Immature natural killer cell (primary cell): ENCODE results near the gene MAML2. TPM values are rescaled to one million over a fixed set of nuclear protein-coding genes. Genes with fewer than 3 reads are reported as not detected.
A peak's percentile ranks its signal among the peaks of the same experiment; 100 is the strongest.

Experiments
- DNase-seq, 3 donors: peaks; one replicate each; pipeline ENCODE4 v3.0.0; 2022; ENCODE audit warnings: mixed read lengths in 1 of 3
- H3K27ac Mint-ChIP-seq, 6 donors: one replicate each; pipeline ENCODE4 v1.8.0; 2020; ENCODE audit warnings: mixed read lengths in 6 of 6, mild to moderate bottlenecking in 5 of 6, inconsistent platforms in 4 of 6, moderate library complexity in 3 of 6
- H3K27me3 Mint-ChIP-seq, 3 donors: one replicate each; pipeline ENCODE4 v1.8.0; 2020 to 2021; ENCODE audit warnings: low read depth in 3 of 3, mild to moderate bottlenecking in 3 of 3, mixed read lengths in 3 of 3, moderate library complexity in 3 of 3, inconsistent platforms in 1 of 3
- H3K36me3 Mint-ChIP-seq, 3 donors: one replicate each; pipeline ENCODE4 v1.8.0; 2020; ENCODE audit warnings: mixed read lengths in 3 of 3, inconsistent platforms in 2 of 3, mild to moderate bottlenecking in 2 of 3
- H3K4me1 Mint-ChIP-seq, 2 donors: one replicate each; pipeline ENCODE4 v1.8.0; 2020; ENCODE audit warnings: inconsistent platforms in 2 of 2, mild to moderate bottlenecking in 2 of 2, mixed read lengths in 2 of 2, moderate library complexity in 1 of 2
- H3K4me3 Mint-ChIP-seq, 5 donors: one replicate each; pipeline ENCODE4 v1.8.0; 2020; ENCODE audit warnings: mild to moderate bottlenecking in 5 of 5, mixed read lengths in 5 of 5, inconsistent platforms in 3 of 5, moderate library complexity in 3 of 5
- H3K9me3 Mint-ChIP-seq, 6 donors: one replicate each; pipeline ENCODE4 v1.8.0; 2020; ENCODE audit warnings: mild to moderate bottlenecking in 6 of 6, mixed read lengths in 6 of 6, inconsistent platforms in 4 of 6, moderate library complexity in 3 of 6
- polyA plus RNA-seq, 3 donors: library from polyadenylated mRNA; unstranded; fragments of 300-500 nt; fragmentation: Illumina TruSeq; gene quantifications; one replicate each; pipeline ENCODE4 v1.2.3, GENCODE V29; 2021

The MAML2 gene
- polyA plus RNA-seq, 3 donors from 2014 or later, result 0.26 to 4.5 (median 1.1) TPM

DNA sequence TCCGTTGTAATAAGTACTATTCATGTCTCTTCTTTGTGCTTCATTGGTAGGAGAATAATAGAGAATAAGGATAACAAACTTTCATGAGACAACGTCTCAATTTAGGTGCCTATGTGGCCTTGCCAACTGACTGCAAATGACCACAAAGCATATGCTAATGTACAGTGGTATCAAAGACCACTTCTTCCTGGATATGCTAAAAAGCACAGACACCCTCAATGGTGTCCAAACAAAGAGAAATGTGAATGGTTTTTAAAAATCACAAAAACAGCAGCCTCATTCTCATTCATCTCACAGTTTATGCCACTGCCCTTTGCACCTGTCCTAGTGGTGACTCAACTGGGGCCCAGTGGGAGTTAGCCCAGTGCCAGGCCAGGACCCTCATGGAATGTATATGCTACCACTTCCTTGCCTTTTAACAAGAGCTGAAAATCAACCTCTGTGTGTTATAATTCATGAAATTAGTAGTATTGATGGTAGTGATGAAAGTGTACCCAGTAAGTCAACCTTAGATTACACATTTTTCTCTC lies 353.9 kb downstream of the MAML2 start:
- no peak for DNase-seq
- Mint-ChIP-seq H3K4me3 (no peak overlapping the region), H3K27me3 (no peaks in the 10 kb centered on the region), H3K27ac (no peak overlapping the region), H3K9me3 (no peaks in the 10 kb centered on the region), H3K36me3 (peaks cover 3 to 33% (median 23%) of the 10 kb centered on the region in 3 donors), H3K4me1 (peaks cover 0 to 2% of the 10 kb centered on the region in 2 donors)

DNA sequence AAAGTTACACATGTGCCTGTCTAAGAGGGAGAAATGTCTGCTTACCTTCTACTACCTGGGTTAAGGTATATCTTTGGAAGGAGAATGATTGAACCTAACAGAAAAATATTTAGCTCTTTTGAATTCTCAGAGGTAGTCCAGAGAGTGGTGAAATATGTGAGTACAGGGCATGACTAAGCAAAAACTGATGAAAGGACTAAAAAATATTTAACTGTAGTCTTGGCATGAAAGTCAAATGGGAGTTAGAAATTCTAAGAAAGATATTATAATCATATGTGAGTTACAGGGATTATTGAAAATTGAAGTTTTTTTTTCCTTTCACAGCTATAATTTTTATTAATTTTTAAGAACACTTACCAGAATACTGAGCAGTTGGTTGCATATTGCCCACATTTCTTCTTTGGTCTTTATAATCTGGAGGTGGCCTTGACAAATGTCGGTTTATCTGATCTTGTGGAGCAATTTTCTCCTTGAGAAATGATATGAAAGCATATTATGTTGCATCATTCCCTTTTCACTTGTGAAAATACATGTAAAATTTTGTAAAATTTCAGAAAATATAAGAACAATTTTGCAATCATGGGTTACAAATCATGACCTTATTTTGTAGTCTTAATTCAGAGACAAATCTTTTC lies 357.7 kb downstream of the MAML2 start:
- no peak overlapping the region for H3K27ac Mint-ChIP-seq
- H3K36me3 Mint-ChIP-seq, result peaks cover 6 to 39% (median 31%) of the 10 kb centered on the region in 3 donors
- no peaks in the 10 kb centered on the region for H3K9me3 Mint-ChIP-seq
- no peak for DNase-seq
- H3K4me3 Mint-ChIP-seq, result no peak overlapping the region
- peaks cover 0 to 2% of the 10 kb centered on the region in 2 donors for H3K4me1 Mint-ChIP-seq
- no peaks in the 10 kb centered on the region for H3K27me3 Mint-ChIP-seq

DNA sequence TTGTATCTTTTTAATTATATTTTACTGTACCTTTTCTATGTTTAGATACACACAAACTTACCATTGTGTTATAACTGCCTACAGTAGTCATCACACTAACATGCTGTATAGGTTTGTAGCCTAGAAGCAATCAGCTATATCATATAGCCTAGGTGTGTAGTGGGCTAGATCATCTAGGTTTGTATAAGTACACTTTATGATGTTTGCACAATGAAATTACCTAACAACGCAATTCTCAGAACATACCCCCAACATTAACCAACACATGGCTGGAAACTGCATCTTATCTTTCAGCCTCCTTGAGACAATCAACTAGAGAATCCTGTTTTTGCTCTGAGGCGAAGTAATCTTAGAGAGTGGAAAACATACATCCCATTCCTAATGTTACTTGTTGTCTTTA lies 358.9 kb downstream of the MAML2 start:
- Mint-ChIP-seq H3K27me3 (no peaks in the 10 kb centered on the region), H3K9me3 (no peaks in the 10 kb centered on the region), H3K36me3 (peaks cover 18 to 40% (median 37%) of the 10 kb centered on the region in 3 donors), H3K27ac (no peak overlapping the region), H3K4me1 (peaks cover 0 to 2% of the 10 kb centered on the region in 2 donors), H3K4me3 (no peak overlapping the region)
- DNase-seq, result no peak

DNA sequence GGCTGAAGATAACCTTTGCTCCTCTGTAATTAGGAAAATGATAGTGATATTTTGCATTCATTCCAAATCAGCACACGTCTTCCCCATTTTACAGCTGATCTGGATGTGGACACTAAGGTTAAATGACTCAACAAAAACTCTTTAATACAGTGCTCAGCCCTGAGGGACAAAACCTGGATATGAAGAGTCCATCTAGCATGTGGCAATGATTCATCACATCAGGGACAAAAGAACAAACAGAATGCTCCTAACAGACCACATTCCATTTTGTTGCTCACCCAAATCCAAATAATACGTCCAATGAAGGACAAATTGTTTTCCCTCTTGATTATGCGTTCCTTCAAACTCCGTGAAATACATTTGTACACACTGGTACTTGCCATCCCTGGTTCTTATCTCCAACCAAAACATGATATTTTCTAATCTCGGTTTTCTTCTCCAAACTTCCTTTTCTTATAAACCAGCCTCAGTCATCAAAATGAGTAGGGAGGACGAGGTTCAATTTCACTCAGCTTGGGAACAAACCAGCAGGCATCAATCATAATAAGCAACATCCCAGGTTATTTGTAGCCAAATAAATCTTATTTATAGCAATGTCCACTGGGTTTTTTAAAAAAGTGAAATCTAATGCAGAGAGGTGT lies 365.3 kb downstream of the MAML2 start:
- Mint-ChIP-seq H3K4me3 (no peak overlapping the region), H3K36me3 (peaks cover 27 to 41% (median 32%) of the 10 kb centered on the region in 3 donors), H3K9me3 (no peaks in the 10 kb centered on the region), H3K4me1 (no peaks in the 10 kb centered on the region), H3K27ac (no peak overlapping the region), H3K27me3 (peaks cover 0 to 1% (median 0%) of the 10 kb centered on the region in 3 donors)
- DNase-seq, result no peak

DNA sequence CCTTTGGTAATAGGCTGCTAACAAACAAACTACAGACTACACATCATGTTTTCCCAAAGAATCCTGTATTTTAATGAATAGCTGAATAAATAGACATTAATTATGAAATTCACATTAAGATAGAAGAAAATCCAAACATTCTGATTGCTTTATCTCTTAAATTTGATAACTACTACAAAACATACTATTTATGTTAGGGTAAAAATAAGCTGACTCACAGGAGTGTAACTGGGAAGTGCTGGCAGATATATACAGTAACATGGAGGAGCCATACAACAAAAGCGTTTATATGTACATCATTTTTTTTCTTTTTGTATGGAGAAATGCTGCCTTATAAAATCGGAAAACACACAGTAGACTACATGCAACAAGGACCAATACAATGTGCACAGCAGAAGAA lies 366.4 kb downstream of the MAML2 start:
- DNase-seq, result no peak
- Mint-ChIP-seq H3K4me3 (no peak overlapping the region), H3K36me3 (peaks cover 24 to 37% (median 28%) of the 10 kb centered on the region in 3 donors), H3K27me3 (peaks cover 0 to 1% (median 0%) of the 10 kb centered on the region in 3 donors), H3K9me3 (no peaks in the 10 kb centered on the region), H3K27ac (no peak overlapping the region), H3K4me1 (no peaks in the 10 kb centered on the region)

DNA sequence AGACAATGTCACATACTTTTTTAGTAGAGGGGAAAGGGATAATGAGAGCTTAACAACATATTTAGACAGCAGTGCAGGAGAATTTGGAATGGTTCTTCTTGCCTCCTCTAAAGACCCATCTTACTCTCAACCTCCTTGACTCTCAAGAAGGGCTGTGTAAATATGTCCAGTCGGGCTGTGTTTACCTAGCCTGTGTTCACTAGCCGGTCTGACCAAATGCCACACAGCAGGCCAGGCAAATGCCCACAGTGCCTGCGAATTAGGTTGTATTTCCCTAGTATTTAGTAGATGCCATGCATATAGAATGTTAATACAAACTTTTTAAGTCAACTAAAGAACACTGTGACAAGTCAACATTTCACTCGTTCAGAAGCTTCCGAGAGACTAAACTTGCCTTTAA lies 367.7 kb downstream of the MAML2 start:
- H3K4me3 Mint-ChIP-seq, result no peak overlapping the region
- H3K36me3 Mint-ChIP-seq, result peaks cover 16 to 25% (median 22%) of the 10 kb centered on the region in 3 donors
- no peaks in the 10 kb centered on the region for H3K9me3 Mint-ChIP-seq
- no peak for DNase-seq
- H3K27me3 Mint-ChIP-seq, result peaks cover 0 to 1% (median 0%) of the 10 kb centered on the region in 3 donors
- H3K4me1 Mint-ChIP-seq, result no peaks in the 10 kb centered on the region
- no peak overlapping the region for H3K27ac Mint-ChIP-seq

DNA sequence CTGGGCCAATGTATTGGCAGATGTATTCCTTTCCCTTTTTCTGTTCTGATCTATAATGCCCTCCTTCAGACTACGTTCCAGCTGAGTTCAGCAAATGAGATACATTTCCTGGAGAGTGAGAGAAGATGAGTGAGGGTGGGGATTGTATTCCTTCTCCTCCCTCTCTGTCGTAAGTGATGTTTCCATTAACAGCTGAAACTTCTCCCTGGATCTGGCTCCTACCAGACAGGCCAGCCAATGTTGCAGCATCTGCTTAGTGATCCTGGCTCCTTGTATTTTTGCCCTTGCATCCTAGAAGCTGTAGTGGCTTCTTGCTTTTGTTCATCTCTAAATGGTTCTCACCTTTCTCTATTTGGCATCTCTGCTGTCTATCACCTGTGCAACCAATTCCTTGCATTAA lies 370.9 kb downstream of the MAML2 start:
- Mint-ChIP-seq H3K4me1 (no peaks in the 10 kb centered on the region), H3K36me3 (peaks cover 0 to 4% (median 0%) of the 10 kb centered on the region in 3 donors), H3K4me3 (no peak overlapping the region), H3K27ac (no peak overlapping the region), H3K27me3 (peaks cover 2 to 3% (median 2%) of the 10 kb centered on the region in 3 donors), H3K9me3 (no peaks in the 10 kb centered on the region)
- DNase-seq, result no peak

DNA sequence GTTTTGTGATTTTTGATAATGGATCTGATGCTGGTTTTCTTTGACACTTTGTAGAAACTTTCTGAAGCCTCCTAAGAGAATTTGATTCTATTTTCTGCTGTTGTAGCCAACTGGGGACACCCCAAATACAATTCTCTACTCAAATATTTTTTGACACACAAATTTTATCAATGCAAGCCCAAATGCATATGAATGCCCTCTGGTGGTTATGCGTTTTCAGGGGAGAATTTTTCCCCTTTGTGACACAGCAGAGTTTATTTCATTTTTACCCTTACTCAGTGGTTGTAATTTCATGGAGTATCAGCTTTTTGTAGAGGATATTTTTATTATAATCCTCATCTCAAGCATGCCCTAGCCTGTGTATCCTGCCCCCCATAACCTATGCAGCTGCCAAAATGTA lies 374.4 kb downstream of the MAML2 start:
- DNase-seq, result no peak
- no peaks in the 10 kb centered on the region for H3K4me1 Mint-ChIP-seq
- H3K27ac Mint-ChIP-seq, result no peak overlapping the region
- peaks cover 2 to 3% (median 2%) of the 10 kb centered on the region in 3 donors for H3K27me3 Mint-ChIP-seq
- H3K4me3 Mint-ChIP-seq, result no peak overlapping the region
- no peaks in the 10 kb centered on the region for H3K9me3 Mint-ChIP-seq
- H3K36me3 Mint-ChIP-seq, result no peaks in the 10 kb centered on the region

DNA sequence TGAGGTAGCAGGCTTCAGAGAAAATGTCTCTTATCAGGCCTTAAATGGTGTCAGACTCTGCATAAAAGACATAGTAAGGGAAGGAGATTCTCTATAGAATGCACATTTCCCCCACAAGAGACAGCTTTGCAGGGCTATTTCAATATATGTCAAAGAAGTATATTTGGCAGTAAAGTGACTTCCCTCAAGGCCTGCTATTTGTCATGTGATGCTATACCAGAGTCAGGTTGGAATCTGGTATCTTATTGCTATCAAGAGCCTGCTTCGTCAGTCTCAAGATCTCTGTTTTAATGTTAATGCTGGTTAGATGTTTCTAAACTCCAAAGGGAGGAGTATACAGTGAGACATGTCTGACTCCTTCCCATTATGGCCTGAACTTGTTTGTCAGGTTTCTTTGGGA lies 378.7 kb downstream of the MAML2 start:
- DNase-seq, result no peak
- Mint-ChIP-seq H3K4me1 (no peaks in the 10 kb centered on the region), H3K4me3 (no peak overlapping the region), H3K9me3 (no peaks in the 10 kb centered on the region), H3K27me3 (peaks cover 0 to 3% (median 2%) of the 10 kb centered on the region in 3 donors), H3K36me3 (no peaks in the 10 kb centered on the region), H3K27ac (no peak overlapping the region)

DNA sequence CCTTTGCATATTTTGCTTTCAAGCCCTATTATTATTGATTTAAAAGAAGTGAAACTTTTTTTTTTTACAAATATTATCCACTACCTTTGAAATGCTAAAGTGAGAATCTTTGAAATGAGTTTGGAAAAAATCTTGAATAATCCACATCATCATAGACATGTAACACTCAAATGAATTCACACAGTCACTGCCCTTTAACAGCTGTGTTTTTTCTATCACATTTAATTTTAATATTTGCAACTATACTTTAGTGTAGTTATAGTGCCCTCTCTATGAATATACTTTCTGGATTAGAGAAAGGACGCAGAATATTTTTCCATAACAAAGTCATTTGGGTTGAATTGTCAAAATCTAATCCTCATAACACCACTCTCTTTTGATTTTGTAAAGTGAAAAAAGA lies 381.2 kb downstream of the MAML2 start:
- Mint-ChIP-seq H3K4me3 (no peak overlapping the region), H3K36me3 (no peaks in the 10 kb centered on the region), H3K9me3 (no peaks in the 10 kb centered on the region), H3K4me1 (no peaks in the 10 kb centered on the region), H3K27me3 (peaks cover 0 to 3% (median 0%) of the 10 kb centered on the region in 3 donors), H3K27ac (no peak overlapping the region)
- DNase-seq, result no peak

DNA sequence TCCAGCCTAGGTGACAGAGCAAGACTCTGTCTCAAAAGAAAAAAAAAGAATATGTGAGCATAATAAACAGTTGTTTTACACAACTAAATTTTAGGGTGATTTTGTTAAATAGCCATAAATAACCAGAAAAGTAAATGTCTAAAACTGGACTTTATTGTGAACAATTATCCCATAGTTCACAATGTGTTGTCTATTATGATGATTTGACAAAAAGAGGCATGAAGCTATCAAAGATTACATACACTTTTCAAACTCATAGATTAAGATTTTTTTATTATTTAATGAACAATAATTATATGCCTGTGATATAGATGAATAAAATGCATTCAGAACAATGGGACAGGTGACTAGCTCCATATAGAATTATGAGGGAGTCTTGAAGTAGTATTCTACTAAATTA lies 392.1 kb downstream of the MAML2 start:
- Mint-ChIP-seq H3K36me3 (peaks cover 0 to 7% (median 2%) of the 10 kb centered on the region in 3 donors), H3K27ac (no peak overlapping the region), H3K4me1 (peaks cover 11 to 14% of the 10 kb centered on the region in 2 donors), H3K9me3 (peaks cover 0 to 3% (median 0%) of the 10 kb centered on the region in 6 donors), H3K27me3 (peaks cover 0 to 4% (median 0%) of the 10 kb centered on the region in 3 donors), H3K4me3 (no peak overlapping the region)
- no peak for DNase-seq

DNA sequence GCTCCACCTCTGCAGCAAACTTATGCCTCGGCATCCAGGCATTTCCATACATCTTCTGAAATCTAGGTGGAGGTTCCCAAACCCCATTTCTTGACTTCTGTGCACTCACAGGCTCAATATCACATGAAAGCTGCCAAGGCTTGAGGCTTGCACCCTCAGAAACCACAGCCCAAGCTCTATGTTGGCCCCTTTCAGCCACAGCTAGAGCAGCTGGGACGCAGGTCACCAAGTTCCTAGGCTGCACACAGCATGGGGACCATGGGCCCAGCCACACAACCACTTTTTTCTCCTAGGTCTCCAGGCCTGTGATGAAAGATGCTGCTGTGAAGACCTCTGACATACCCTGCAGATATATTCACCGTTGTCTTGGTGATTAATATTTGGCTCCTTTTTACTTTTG lies 394.4 kb downstream of the MAML2 start:
- peaks cover 11 to 14% of the 10 kb centered on the region in 2 donors for H3K4me1 Mint-ChIP-seq
- H3K27ac Mint-ChIP-seq, result no peak overlapping the region

DNA sequence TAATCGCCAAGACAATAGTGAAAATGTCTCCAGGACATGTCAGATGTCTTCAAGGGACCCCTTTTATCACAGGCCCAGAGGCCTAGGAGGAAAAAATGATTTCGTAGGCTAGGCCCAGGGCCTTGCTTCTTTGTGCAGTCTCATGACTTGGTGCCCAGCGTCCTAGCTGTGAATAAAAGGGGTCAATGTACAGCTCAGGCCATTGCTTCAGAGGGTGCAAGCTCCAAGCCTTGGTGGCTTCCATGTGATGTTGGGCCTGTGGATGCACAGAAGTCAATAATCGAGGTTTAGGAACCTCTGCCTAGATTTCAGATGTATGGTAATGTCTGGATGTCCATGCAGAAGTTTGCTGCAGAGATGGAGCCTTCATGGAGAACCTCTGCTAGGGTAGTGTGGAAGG lies 398.4 kb downstream of the MAML2 start:
- peaks cover 0 to 13% (median 6%) of the 10 kb centered on the region in 6 donors for H3K9me3 Mint-ChIP-seq
- H3K4me1 Mint-ChIP-seq, result peaks cover 11 to 14% of the 10 kb centered on the region in 2 donors
- H3K27ac Mint-ChIP-seq, result no peak overlapping the region
- peaks cover 0 to 6% (median 2%) of the 10 kb centered on the region in 3 donors for H3K27me3 Mint-ChIP-seq
- peaks cover 6 to 16% (median 11%) of the 10 kb centered on the region in 3 donors for H3K36me3 Mint-ChIP-seq
- no peak overlapping the region for H3K4me3 Mint-ChIP-seq
- DNase-seq, result no peak

More for the DNA sequence above, 394.4 kb downstream of the MAML2 start:
- Mint-ChIP-seq H3K27me3 (peaks cover 0 to 6% (median 2%) of the 10 kb centered on the region in 3 donors), H3K4me3 (no peak overlapping the region), H3K36me3 (peaks cover 6 to 16% (median 11%) of the 10 kb centered on the region in 3 donors), H3K9me3 (peaks cover 0 to 13% (median 6%) of the 10 kb centered on the region in 6 donors)
- peak; percentile 0 to 21 (median 9) for DNase-seq

DNA sequence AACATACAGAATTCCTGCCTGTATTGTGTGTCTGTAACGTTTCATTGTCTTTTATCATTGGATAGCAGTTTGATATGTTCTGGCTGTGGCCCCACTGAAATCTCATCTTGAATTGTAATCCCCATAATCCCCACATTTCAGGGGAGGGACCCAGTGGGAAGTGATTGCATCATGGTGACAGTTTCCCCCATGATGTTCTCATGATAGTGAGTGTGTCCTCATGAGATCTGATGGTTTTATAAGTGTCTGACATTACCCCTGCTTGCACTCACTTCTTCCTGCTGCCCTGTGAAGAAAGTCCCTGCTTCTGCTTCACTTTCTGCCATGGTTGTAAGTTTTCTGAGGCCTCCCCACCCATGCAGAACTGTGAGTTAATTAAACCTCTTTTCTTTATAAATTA lies 399.4 kb downstream of the MAML2 start:
- H3K4me1 Mint-ChIP-seq, result peaks cover 4% of the 10 kb centered on the region in 2 donors
- H3K36me3 Mint-ChIP-seq, result peaks cover 6 to 12% (median 11%) of the 10 kb centered on the region in 3 donors
- H3K27ac Mint-ChIP-seq, result no peak overlapping the region
- peaks cover 2% of the 10 kb centered on the region in 3 donors for H3K27me3 Mint-ChIP-seq
- H3K9me3 Mint-ChIP-seq, result peaks cover 0 to 13% (median 6%) of the 10 kb centered on the region in 6 donors
- no peak for DNase-seq
- no peak overlapping the region for H3K4me3 Mint-ChIP-seq
